ENCODE data around the gene NECTIN1.

The NECTIN1 gene

GRCh38 chr11:119629085-119629484, 99.9 kb downstream of the NECTIN1 start:
- H3K4me3 ChIP-seq = no peak overlapping the region
- H3K27ac ChIP-seq = no peak overlapping the region
- no peak overlapping the region for H3K9ac ChIP-seq (ENCODE audit: insufficient read length)
- no peaks in the 10 kb centered on the region for H3K9me3 ChIP-seq (ENCODE audit: low read depth, low read length)
- no peaks in the 10 kb centered on the region for H3K36me3 ChIP-seq (ENCODE audit: insufficient read depth, low read length)
- DNase-seq (ENCODE audit: low read depth, low spot score) = no peak
- TF ChIP-seq POLR2AphosphoS5 (IDR thresholded peaks at IDR 0.05; ENCODE audit: borderline replicate concordance, low read depth, low read length) = no peak
- no peak for TF ChIP-seq EZH2 (IDR thresholded peaks at IDR 0.05)
- no peak for TF ChIP-seq FOXP2 (optimal IDR thresholded peaks at IDR 0.05; ENCODE audit: control extremely low read depth, extremely low read length, insufficient read depth)

DNA sequence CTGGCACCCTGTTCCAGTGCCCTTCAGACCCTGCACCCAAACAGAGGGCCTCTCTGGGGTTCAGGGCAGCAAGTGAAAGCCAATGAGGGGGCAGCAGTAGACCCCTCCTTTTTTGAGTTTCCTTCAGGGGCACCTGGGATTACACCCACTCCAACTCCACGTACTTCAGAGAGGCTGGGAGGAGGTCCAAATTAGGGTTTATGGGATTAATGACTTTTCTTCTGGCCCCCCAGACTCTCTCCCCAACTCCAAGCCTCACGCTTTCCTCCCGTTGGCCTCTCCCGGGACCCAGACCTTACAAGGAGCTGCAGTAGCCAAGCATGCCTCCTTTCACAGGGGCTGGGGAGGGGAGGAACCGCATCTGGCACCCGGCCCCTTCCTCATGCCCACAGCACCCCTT, 101.7 kb downstream of the NECTIN1 start:
- TF ChIP-seq EZH2 (IDR thresholded peaks at IDR 0.05) = no peak
- H3K9me3 ChIP-seq (ENCODE audit: low read depth, low read length) = no peaks in the 10 kb centered on the region
- H3K9ac ChIP-seq (ENCODE audit: insufficient read length) = no peak overlapping the region
- no peak for DNase-seq (ENCODE audit: low read depth, low spot score)
- no peak overlapping the region for H3K27ac ChIP-seq
- no peak overlapping the region for H3K4me3 ChIP-seq
- H3K36me3 ChIP-seq (ENCODE audit: insufficient read depth, low read length) = no peaks in the 10 kb centered on the region

DNA sequence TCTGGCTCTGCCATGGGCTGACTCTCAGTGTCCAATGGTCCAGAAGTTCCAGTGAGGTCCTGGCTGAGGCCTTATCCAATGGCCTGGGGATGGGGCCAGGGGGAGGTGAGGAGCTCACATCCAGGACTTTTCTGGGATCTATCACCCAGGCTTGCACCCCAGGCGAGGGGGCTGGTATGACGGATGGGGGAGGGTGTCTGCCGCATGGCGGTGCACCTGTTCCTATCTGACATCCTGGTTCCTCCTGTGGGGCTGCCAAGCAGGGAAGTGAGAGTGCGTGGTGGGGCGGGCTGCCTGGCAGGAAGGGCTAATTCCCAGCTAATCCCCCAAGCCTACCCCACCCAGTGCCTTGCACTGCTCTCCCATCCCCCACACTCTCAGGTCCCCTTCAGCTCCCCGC, 102.1 kb downstream of the NECTIN1 start:
- Histone ChIP-seq H3K9ac (ENCODE audit: insufficient read length) (no peak overlapping the region), H3K27ac (no peak overlapping the region), H3K36me3 (ENCODE audit: insufficient read depth, low read length) (no peaks in the 10 kb centered on the region), H3K4me3 (no peak overlapping the region), H3K9me3 (ENCODE audit: low read depth, low read length) (no peaks in the 10 kb centered on the region)
- no peak for DNase-seq (ENCODE audit: low read depth, low spot score)
- TF ChIP-seq EZH2 (IDR thresholded peaks at IDR 0.05) = no peak
- no peak for TF ChIP-seq POLR2AphosphoS5 (IDR thresholded peaks at IDR 0.05; ENCODE audit: borderline replicate concordance, low read depth, low read length)
- no peak for TF ChIP-seq FOXP2 (optimal IDR thresholded peaks at IDR 0.05; ENCODE audit: control extremely low read depth, extremely low read length, insufficient read depth)

DNA sequence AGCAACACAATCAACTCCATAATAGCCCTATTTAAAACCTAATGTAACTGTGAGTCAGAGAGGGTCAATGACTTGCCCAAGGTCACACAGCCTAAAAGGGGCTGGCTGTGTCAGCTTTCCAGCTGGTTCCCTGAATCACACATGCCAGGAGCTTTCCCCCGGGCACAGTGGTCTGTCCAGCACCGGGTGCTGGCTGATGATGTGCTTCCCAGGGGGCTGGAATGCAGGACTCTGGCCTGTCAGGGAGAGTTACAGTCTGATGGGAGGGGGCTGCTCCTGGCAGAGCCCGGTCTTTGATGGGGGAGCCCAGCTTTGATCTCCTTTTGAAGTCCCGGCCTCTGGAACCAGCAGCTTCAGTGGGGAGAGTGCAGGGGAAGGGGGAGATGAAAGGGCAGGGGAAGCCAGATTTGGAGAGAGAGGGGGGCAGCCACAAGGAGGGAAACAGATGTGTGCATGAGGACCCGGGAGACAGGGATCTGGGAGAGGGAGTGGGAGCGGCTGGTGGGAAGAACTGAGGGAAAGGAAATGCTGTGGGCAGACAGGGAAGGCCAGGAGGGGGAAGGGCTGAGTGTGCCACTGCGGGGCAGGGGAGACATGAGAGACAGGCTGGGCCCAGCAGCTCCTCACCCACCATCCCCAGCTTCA, 102.7 kb downstream of the NECTIN1 start:
- H3K36me3 ChIP-seq (ENCODE audit: insufficient read depth, low read length) = no peaks in the 10 kb centered on the region
- no peak overlapping the region for H3K4me3 ChIP-seq
- no peak overlapping the region for H3K27ac ChIP-seq
- H3K9me3 ChIP-seq (ENCODE audit: low read depth, low read length) = no peaks in the 10 kb centered on the region
- no peak overlapping the region for H3K9ac ChIP-seq (ENCODE audit: insufficient read length)
- TF ChIP-seq POLR2AphosphoS5 (IDR thresholded peaks at IDR 0.05; ENCODE audit: borderline replicate concordance, low read depth, low read length) (no peak), FOXP2 (optimal IDR thresholded peaks at IDR 0.05; ENCODE audit: control extremely low read depth, extremely low read length, insufficient read depth) (no peak), EZH2 (IDR thresholded peaks at IDR 0.05) (no peak)
- no peak for DNase-seq (ENCODE audit: low read depth, low spot score)

DNA sequence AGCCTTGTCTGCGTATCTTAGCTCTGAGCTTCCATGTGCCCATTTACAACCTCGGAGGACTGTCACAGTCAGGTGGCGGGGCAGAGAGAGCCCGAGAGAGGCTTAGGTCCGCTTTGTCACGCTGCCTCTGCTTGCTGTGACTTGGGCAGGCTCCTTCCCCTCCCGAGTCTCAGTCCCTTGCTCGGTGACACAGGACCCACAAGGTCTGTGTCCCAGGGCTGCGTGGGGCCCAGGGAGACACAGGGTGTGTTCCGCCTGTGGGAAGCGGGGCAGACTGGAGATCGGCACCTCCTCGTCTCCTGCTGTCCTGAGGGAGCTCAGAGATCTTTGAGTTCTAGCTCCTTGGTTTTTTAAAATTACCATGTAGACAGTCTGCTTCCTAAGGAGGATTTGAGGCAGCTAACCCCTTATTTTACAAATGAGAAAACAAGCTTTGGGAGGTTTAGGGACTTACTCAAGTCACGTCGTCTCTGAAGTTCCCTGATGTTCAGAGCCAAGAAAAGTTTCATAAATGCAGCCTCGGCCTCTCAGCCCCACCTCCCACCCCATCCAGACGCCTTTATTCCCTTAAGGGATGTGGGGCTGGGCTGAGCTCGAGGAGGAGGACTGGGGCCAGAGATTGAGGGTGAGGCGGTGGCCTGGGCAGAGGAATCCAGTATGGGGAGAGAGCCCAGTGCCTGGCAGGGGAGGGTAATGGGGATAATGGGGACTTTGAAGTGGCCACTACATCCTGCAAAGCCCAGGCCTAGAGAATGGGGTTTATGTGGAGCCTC, 103.6 kb downstream of the NECTIN1 start:
- TF ChIP-seq POLR2AphosphoS5 (IDR thresholded peaks at IDR 0.05; ENCODE audit: borderline replicate concordance, low read depth, low read length) = no peak
- TF ChIP-seq FOXP2 (optimal IDR thresholded peaks at IDR 0.05; ENCODE audit: control extremely low read depth, extremely low read length, insufficient read depth) = no peak
- TF ChIP-seq EZH2 (IDR thresholded peaks at IDR 0.05) = no peak
- no peak overlapping the region for H3K9ac ChIP-seq (ENCODE audit: insufficient read length)
- no peaks in the 10 kb centered on the region for H3K36me3 ChIP-seq (ENCODE audit: insufficient read depth, low read length)
- H3K27ac ChIP-seq = no peak overlapping the region
- DNase-seq (ENCODE audit: low read depth, low spot score) = no peak
- H3K9me3 ChIP-seq (ENCODE audit: low read depth, low read length) = no peaks in the 10 kb centered on the region
- no peak overlapping the region for H3K4me3 ChIP-seq

DNA sequence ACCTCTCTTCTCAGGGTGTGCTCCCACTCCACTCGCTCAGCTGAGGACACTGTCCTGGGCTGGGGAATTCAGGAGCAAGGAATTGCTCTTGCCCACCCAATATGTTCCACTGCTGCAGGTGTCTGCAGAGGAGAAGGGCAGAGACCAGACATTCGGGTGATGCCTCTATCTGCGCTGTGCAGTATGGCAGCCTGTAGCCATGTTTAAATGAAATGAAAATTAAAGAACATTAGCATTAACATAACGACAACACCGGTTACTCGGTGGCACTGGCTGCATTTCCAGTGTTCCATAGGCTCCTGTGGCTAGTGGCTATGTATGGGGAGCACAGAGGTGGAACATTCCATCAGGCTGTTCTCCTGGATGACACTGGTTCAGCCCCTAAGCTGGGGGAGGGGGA, 104.4 kb downstream of the NECTIN1 start:
- TF ChIP-seq FOXP2 (optimal IDR thresholded peaks at IDR 0.05; ENCODE audit: control extremely low read depth, extremely low read length, insufficient read depth) (no peak), POLR2AphosphoS5 (IDR thresholded peaks at IDR 0.05; ENCODE audit: borderline replicate concordance, low read depth, low read length) (no peak), EZH2 (IDR thresholded peaks at IDR 0.05) (no peak)
- no peak overlapping the region for H3K27ac ChIP-seq
- no peaks in the 10 kb centered on the region for H3K9me3 ChIP-seq (ENCODE audit: low read depth, low read length)
- no peaks in the 10 kb centered on the region for H3K36me3 ChIP-seq (ENCODE audit: insufficient read depth, low read length)
- H3K9ac ChIP-seq (ENCODE audit: insufficient read length) = no peak overlapping the region
- no peak for DNase-seq (ENCODE audit: low read depth, low spot score)
- no peak overlapping the region for H3K4me3 ChIP-seq

GRCh38 chr11:119624102-119624615, 104.8 kb downstream of the NECTIN1 start:
- no peak for DNase-seq (ENCODE audit: low read depth, low spot score)
- Histone ChIP-seq H3K27ac (no peak overlapping the region), H3K36me3 (ENCODE audit: insufficient read depth, low read length) (no peaks in the 10 kb centered on the region), H3K4me3 (no peak overlapping the region), H3K9ac (ENCODE audit: insufficient read length) (no peak overlapping the region), H3K9me3 (ENCODE audit: low read depth, low read length) (no peaks in the 10 kb centered on the region)
- TF ChIP-seq EZH2 (IDR thresholded peaks at IDR 0.05) (no peak), POLR2AphosphoS5 (IDR thresholded peaks at IDR 0.05; ENCODE audit: borderline replicate concordance, low read depth, low read length) (no peak), FOXP2 (optimal IDR thresholded peaks at IDR 0.05; ENCODE audit: control extremely low read depth, extremely low read length, insufficient read depth) (no peak)

- H3K9ac ChIP-seq (ENCODE audit: insufficient read length) = no peak overlapping the region
- DNase-seq (ENCODE audit: low read depth, low spot score) = no peak
- no peaks in the 10 kb centered on the region for H3K36me3 ChIP-seq (ENCODE audit: insufficient read depth, low read length)
- H3K9me3 ChIP-seq (ENCODE audit: low read depth, low read length) = no peaks in the 10 kb centered on the region
- H3K27ac ChIP-seq = no peak overlapping the region
- no peak for TF ChIP-seq EZH2 (IDR thresholded peaks at IDR 0.05)
- TF ChIP-seq FOXP2 (optimal IDR thresholded peaks at IDR 0.05; ENCODE audit: control extremely low read depth, extremely low read length, insufficient read depth) = no peak
- TF ChIP-seq POLR2AphosphoS5 (IDR thresholded peaks at IDR 0.05; ENCODE audit: borderline replicate concordance, low read depth, low read length) = no peak
- no peak overlapping the region for H3K4me3 ChIP-seq
Measured at GRCh38 chr11:119623682-119624081, 105.3 kb downstream of the NECTIN1 start.

Data from SK-N-MC (cell line).